ENCODE measurements around the gene IDI1.
"Not testable (repeated sequence)": the region's sequence is repeated elsewhere in the genome, so short reads cannot be mapped to it uniquely, and the experiment has no call there.

Gene IDI1

GRCh38 chr10:1064964-1065247, 16.0 kb upstream of the IDI1 start:
- no peak for DNase-seq (ENCODE audit: extremely low read depth in 1 of 2, low read depth in 1 of 2)

GRCh38 chr10:1063232-1063865, 14.4 kb upstream of the IDI1 start:
- no peak for DNase-seq (ENCODE audit: extremely low read depth in 1 of 2, low read depth in 1 of 2)

- DNase-seq (ENCODE audit: extremely low read depth in 1 of 2, low read depth in 1 of 2) = no peak
Observed at GRCh38 chr10:1061930-1062774, 13.2 kb upstream of the IDI1 start.

- DNase-seq (ENCODE audit: extremely low read depth in 1 of 2, low read depth in 1 of 2) = no peak
Observed at GRCh38 chr10:1059902-1060301, 11.0 kb upstream of the IDI1 start.

GRCh38 chr10:1058017-1058416, 9.1 kb upstream of the IDI1 start:
- no peak for DNase-seq (ENCODE audit: extremely low read depth in 1 of 2, low read depth in 1 of 2)

- DNase-seq (ENCODE audit: extremely low read depth in 1 of 2, low read depth in 1 of 2) = no peak
Observed at GRCh38 chr10:1057106-1057657, 8.3 kb upstream of the IDI1 start.

GRCh38 chr10:1056326-1057105, 7.6 kb upstream of the IDI1 start, which contains the start of gene WDR37:
Gene WDR37, plus strand, starts transcription at chr10:1056385. Its CDS starts 15,771 bp downstream, at chr10:1072156.
- peak; percentile 78 to 79 for DNase-seq (ENCODE audit: extremely low read depth in 1 of 2, low read depth in 1 of 2)

- DNase-seq (ENCODE audit: extremely low read depth in 1 of 2, low read depth in 1 of 2) = no peak
Observed at GRCh38 chr10:1054684-1055083, 5.8 kb upstream of the IDI1 start.

GRCh38 chr10:1050554-1050953, 1.6 kb upstream of the IDI1 start:
- DNase-seq (ENCODE audit: extremely low read depth in 1 of 2, low read depth in 1 of 2) = peak in 1 of 2 donors; percentile 25

GRCh38 chr10:1050145-1050544, 1.2 kb upstream of the IDI1 start:
- DNase-seq (ENCODE audit: extremely low read depth in 1 of 2, low read depth in 1 of 2) = no peak

- DNase-seq (ENCODE audit: extremely low read depth in 1 of 2, low read depth in 1 of 2) = no peak
Observed at GRCh38 chr10:1049425-1049958, 573 bp upstream of the IDI1 start.

- no peak for DNase-seq (ENCODE audit: extremely low read depth in 1 of 2, low read depth in 1 of 2)
Observed at GRCh38 chr10:1048349-1048731, 579 bp downstream of the IDI1 start.

GRCh38 chr10:1047937-1048336, 982 bp downstream of the IDI1 start:
- no peak for DNase-seq (ENCODE audit: extremely low read depth in 1 of 2, low read depth in 1 of 2)

GRCh38 chr10:1045415-1045814, 3.5 kb downstream of the IDI1 start:
- no peak for DNase-seq (ENCODE audit: extremely low read depth in 1 of 2, low read depth in 1 of 2)

- DNase-seq (ENCODE audit: extremely low read depth in 1 of 2, low read depth in 1 of 2) = no peak
Observed at GRCh38 chr10:1044964-1045363, 4.0 kb downstream of the IDI1 start.

- no peak for DNase-seq (ENCODE audit: extremely low read depth in 1 of 2, low read depth in 1 of 2)
Observed at GRCh38 chr10:1044146-1044545, 4.8 kb downstream of the IDI1 start.

- DNase-seq (ENCODE audit: extremely low read depth in 1 of 2, low read depth in 1 of 2) = no peak
Observed at GRCh38 chr10:1043532-1043995, 5.4 kb downstream of the IDI1 start.

- DNase-seq (ENCODE audit: extremely low read depth in 1 of 2, low read depth in 1 of 2) = no peak
Observed at GRCh38 chr10:1041514-1041913, 7.4 kb downstream of the IDI1 start.

- no peak for DNase-seq (ENCODE audit: extremely low read depth in 1 of 2, low read depth in 1 of 2)
Observed at GRCh38 chr10:1040133-1040532, 8.8 kb downstream of the IDI1 start.

- DNase-seq (ENCODE audit: extremely low read depth in 1 of 2, low read depth in 1 of 2) = not testable (repeated sequence)
Observed at GRCh38 chr10:1038769-1039168, 10.2 kb downstream of the IDI1 start.

GRCh38 chr10:1037098-1037497, 11.8 kb downstream of the IDI1 start:
- no peak for DNase-seq (ENCODE audit: extremely low read depth in 1 of 2, low read depth in 1 of 2)

Data from stimulated activated CD8-positive, alpha-beta memory T cell treated with anti-CD3 and anti-CD28 coated beads, Interleukin-7, amount 100 ng/mL, for 48 hours (primary cell).